ENCODE results near the gene NMNAT2.

DNA sequence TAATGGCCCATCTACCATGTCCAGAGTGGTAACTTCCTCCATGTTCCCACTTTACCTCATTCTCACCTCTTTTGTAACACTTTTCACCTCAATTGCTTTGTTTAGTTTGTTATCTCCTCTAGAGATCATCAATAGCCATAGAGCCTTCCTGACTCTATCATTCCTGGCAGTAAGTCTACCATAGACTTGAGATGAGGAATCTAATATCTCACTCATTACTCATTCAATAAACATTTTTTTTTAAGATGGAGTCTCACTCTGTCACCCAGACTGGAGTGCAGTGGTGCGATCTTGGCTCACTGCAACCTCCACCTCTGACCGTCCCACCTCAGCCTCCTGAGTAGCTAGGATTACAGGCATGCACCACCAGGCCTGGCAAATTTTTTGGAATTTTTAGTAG lies 7.1 kb downstream of the NMNAT2 start:
- TF ChIP-seq, protein P1, sequence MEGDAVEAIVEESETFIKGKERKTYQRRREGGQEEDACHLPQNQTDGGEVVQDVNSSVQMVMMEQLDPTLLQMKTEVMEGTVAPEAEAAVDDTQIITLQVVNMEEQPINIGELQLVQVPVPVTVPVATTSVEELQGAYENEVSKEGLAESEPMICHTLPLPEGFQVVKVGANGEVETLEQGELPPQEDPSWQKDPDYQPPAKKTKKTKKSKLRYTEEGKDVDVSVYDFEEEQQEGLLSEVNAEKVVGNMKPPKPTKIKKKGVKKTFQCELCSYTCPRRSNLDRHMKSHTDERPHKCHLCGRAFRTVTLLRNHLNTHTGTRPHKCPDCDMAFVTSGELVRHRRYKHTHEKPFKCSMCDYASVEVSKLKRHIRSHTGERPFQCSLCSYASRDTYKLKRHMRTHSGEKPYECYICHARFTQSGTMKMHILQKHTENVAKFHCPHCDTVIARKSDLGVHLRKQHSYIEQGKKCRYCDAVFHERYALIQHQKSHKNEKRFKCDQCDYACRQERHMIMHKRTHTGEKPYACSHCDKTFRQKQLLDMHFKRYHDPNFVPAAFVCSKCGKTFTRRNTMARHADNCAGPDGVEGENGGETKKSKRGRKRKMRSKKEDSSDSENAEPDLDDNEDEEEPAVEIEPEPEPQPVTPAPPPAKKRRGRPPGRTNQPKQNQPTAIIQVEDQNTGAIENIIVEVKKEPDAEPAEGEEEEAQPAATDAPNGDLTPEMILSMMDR (conservative IDR thresholded peaks at IDR 0.05; ENCODE audit: low read depth, low read length), result no peak
- no peak for TF ChIP-seq EZH2 (IDR thresholded peaks at IDR 0.05; ENCODE audit: borderline replicate concordance, low read depth, low read length, poor library complexity, severe bottlenecking)
